ENCODE measurements around the gene CCDC188. TPM values are rescaled to one million over a fixed set of nuclear protein-coding genes. Genes with fewer than 3 reads are reported as not detected.

Gene CCDC188
- total RNA-seq, 1 experiment from 2014 or later: not detected

DNA sequence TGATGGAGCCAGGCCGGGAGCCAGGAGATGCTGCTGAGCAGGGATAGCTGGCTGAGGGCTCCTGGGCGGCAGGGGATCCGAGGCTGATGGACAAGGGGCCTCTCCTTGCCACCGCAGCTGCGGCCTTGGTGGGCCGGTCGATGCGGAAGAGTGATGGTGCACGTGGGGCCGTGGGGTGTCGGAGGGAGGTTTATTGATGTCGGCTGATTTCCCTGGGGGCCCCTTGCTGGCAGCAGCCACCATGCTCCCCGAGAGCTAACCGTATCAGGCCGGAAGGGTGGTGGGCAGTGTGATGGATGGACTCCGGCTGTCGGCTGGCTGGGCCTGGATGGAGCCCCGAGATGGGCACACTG lies 31.0 kb upstream of the CCDC188 start:
- intact Hi-C loops (cut with micrococcal nuclease; ENCODE audit: unreplicated experiment): no loop called here
- Histone ChIP-seq H3K4me1 (ENCODE audit: insufficient read depth, low read length, poor library complexity, severe bottlenecking) (no peaks in the 10 kb centered on the region), H3K36me3 (ENCODE audit: insufficient read depth, low read length, poor library complexity, severe bottlenecking) (no peaks in the 10 kb centered on the region), H3K9me3 (ENCODE audit: low read depth, low read length, poor library complexity, severe bottlenecking) (no peaks in the 10 kb centered on the region), H3K4me3 (ENCODE audit: low read depth, low read length, poor library complexity, severe bottlenecking) (no peak overlapping the region), H3K27me3 (replicated peaks; ENCODE audit: insufficient read depth, low read depth, low read length, poor library complexity) (no peaks in the 10 kb centered on the region), H3K27ac (ENCODE audit: low read depth, low read length, poor library complexity, severe bottlenecking) (no peak overlapping the region)
- TF ChIP-seq EZH2 (IDR thresholded peaks at IDR 0.05; ENCODE audit: borderline replicate concordance, low read depth, low read length, poor library complexity, severe bottlenecking): no peak
- TF ChIP-seq, protein P1, sequence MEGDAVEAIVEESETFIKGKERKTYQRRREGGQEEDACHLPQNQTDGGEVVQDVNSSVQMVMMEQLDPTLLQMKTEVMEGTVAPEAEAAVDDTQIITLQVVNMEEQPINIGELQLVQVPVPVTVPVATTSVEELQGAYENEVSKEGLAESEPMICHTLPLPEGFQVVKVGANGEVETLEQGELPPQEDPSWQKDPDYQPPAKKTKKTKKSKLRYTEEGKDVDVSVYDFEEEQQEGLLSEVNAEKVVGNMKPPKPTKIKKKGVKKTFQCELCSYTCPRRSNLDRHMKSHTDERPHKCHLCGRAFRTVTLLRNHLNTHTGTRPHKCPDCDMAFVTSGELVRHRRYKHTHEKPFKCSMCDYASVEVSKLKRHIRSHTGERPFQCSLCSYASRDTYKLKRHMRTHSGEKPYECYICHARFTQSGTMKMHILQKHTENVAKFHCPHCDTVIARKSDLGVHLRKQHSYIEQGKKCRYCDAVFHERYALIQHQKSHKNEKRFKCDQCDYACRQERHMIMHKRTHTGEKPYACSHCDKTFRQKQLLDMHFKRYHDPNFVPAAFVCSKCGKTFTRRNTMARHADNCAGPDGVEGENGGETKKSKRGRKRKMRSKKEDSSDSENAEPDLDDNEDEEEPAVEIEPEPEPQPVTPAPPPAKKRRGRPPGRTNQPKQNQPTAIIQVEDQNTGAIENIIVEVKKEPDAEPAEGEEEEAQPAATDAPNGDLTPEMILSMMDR (conservative IDR thresholded peaks at IDR 0.05; ENCODE audit: low read depth, low read length): no peak
- BruUV-seq (replicated peaks): no TSS peak
- CTCF ChIA-PET: no interaction called here
- no peak for DNase-seq (ENCODE audit: low spot score)
- POLR2A ChIA-PET (ENCODE audit: low non-redundant PET): no interaction called here

DNA sequence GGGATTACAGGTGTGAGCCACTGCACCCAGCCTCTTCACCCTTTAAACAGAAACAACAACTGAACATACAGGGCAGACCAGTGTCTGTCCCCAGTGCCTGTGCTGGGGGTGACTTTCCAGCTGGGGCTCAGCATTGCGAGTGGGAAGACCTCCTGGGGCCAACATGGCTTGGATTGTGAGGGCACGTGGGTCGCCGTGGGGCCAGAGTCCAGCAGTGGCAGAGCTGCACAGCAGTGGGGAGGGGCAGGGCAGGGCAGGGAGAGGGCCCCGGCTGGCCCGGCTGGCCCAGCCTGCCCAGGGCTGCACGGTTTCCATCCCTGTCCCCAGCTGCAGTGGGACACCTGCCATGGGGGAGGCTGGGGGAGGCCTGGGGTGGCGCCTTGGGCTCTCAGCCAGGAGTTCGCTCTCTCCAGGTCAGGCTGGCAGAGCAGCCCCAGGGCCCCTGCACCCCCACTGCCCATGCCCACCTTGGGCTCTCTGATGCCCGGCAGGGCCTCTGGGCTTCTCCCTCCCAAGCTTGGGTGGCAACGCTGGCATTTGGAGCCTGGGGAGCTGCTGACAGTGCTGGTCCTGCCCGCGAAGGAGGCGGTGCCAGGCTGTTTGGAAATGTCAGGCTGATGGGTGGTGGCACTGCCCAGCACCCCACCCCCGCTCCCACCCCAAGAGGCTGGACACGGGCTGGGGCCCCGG lies 30.5 kb upstream of the CCDC188 start:
- Histone ChIP-seq H3K4me3 (ENCODE audit: low read depth, low read length, poor library complexity, severe bottlenecking) (no peak overlapping the region), H3K9me3 (ENCODE audit: low read depth, low read length, poor library complexity, severe bottlenecking) (no peaks in the 10 kb centered on the region), H3K27ac (ENCODE audit: low read depth, low read length, poor library complexity, severe bottlenecking) (no peak overlapping the region), H3K27me3 (replicated peaks; ENCODE audit: insufficient read depth, low read depth, low read length, poor library complexity) (no peaks in the 10 kb centered on the region), H3K36me3 (ENCODE audit: insufficient read depth, low read length, poor library complexity, severe bottlenecking) (no peaks in the 10 kb centered on the region), H3K4me1 (ENCODE audit: insufficient read depth, low read length, poor library complexity, severe bottlenecking) (no peaks in the 10 kb centered on the region)
- DNase-seq (ENCODE audit: low spot score): no peak
- TF ChIP-seq EZH2 (IDR thresholded peaks at IDR 0.05; ENCODE audit: borderline replicate concordance, low read depth, low read length, poor library complexity, severe bottlenecking): no peak
- TF ChIP-seq, protein P1 (conservative IDR thresholded peaks at IDR 0.05; ENCODE audit: low read depth, low read length): no peak
- intact Hi-C loops (cut with micrococcal nuclease; ENCODE audit: unreplicated experiment): no loop called here
- ChIA-PET POLR2A (ENCODE audit: low non-redundant PET) (no interaction called here), CTCF (interaction anchor here (0.9 kb wide), 1 partner anchor 73 kb away, joined by 3 read pairs; no protein-coding TSS in a partner anchor)
- no TSS peak for BruUV-seq (replicated peaks)

- H3K4me1 ChIP-seq (ENCODE audit: insufficient read depth, low read length, poor library complexity, severe bottlenecking): no peaks in the 10 kb centered on the region
Observed at GRCh38 chr22:20180640-20181039, 29.8 kb upstream of the CCDC188 start.

More at GRCh38 chr22:20180640-20181039, 29.8 kb upstream of the CCDC188 start:
- Histone ChIP-seq H3K36me3 (ENCODE audit: insufficient read depth, low read length, poor library complexity, severe bottlenecking) (no peaks in the 10 kb centered on the region), H3K9me3 (ENCODE audit: low read depth, low read length, poor library complexity, severe bottlenecking) (no peaks in the 10 kb centered on the region), H3K4me3 (ENCODE audit: low read depth, low read length, poor library complexity, severe bottlenecking) (no peak overlapping the region), H3K27me3 (replicated peaks; ENCODE audit: insufficient read depth, low read depth, low read length, poor library complexity) (no peaks in the 10 kb centered on the region), H3K27ac (ENCODE audit: low read depth, low read length, poor library complexity, severe bottlenecking) (no peak overlapping the region)
- ChIA-PET POLR2A (ENCODE audit: low non-redundant PET) (no interaction called here), CTCF (interaction anchor here (0.9 kb wide), 1 partner anchor 74 kb away, joined by 3 read pairs; no protein-coding TSS in a partner anchor)
- TF ChIP-seq, protein P1 (conservative IDR thresholded peaks at IDR 0.05; ENCODE audit: low read depth, low read length): no peak
- DNase-seq (ENCODE audit: low spot score): no peak
- intact Hi-C loops (cut with micrococcal nuclease; ENCODE audit: unreplicated experiment): no loop called here
- no TSS peak for BruUV-seq (replicated peaks)

Measured in A673 (cell line).